Tibial nerve (tissue), 4 donors: ENCODE results near the gene EIF2B2. TPM values are rescaled to one million over a fixed set of nuclear protein-coding genes. Genes with fewer than 3 reads are reported as not detected.

Experiments
- DNase-seq, 2 donors: peaks; one replicate each; pipeline ENCODE4 v3.0.0-alpha.2; 2019; ENCODE audit warnings: low spot score in 2 of 2
- H3K27ac ChIP-seq, 4 donors: fragments of 200-600 bp; sonication (generic) in 3 of 4; one replicate each; pipeline ENCODE4 v1.5.1; 2017 to 2019; ENCODE audit warnings: mild to moderate bottlenecking in 1 of 4
- H3K27me3 ChIP-seq, 2 donors: fragments of 200-600 bp; sonication (generic) in 1 of 2; one replicate each; pipeline versions ENCODE4 v1.5.1 to v1.6.0; 2017 to 2019
- H3K36me3 ChIP-seq, 3 donors: fragments of 200-600 bp; sonication (generic); one replicate each; pipeline ENCODE4 v1.5.1; 2018 to 2019
- H3K4me1 ChIP-seq, 4 donors: fragments of 200-600 bp; sonication (generic) in 3 of 4; one replicate each; pipeline ENCODE4 v1.5.1; 2017 to 2019
- H3K4me3 ChIP-seq, 4 donors: fragments of 200-600 bp; sonication (generic) in 3 of 4; one replicate each; pipeline ENCODE4 v1.5.1; 2017 to 2019; ENCODE audit warnings: mild to moderate bottlenecking in 1 of 4, moderate library complexity in 1 of 4
- H3K9me3 ChIP-seq, 4 donors: fragments of 200-600 bp; sonication (generic) in 3 of 4; one replicate each; pipeline ENCODE4 v1.5.1; 2017 to 2019
- EP300 ChIP-seq, 2 donors: sonication (generic); formaldehyde crosslinking; IDR thresholded peaks; one replicate each; pipeline ENCODE4 v1.6.1; 2017; ENCODE audit warnings: antibody characterized with exemption in 2 of 2, mild to moderate bottlenecking in 1 of 2
- POLR2A ChIP-seq, 2 donors: fragments of 450-650 bp; IDR thresholded peaks; one replicate each; pipeline ENCODE4 v1.6.1; 2017; ENCODE audit warnings: antibody characterized with exemption in 2 of 2, mild to moderate bottlenecking in 2 of 2, moderate library complexity in 2 of 2
- WGBS, 2 donors: methylation state at CpG; one replicate each; pipeline ENCODE4 v1.1.5; 2018; 5-methylcytosine and 5-hydroxymethylcytosine counted together
- total RNA-seq, 4 donors: library from RNA; depleted of rRNA; stranded (reverse); fragments of >200 nt; gene quantifications; one replicate each; pipeline ENCODE4 v1.1.0, GENCODE V29; 2016
- TF ChIP-seq, protein P1 (sequence below), 5 experiments: fragments of 200-600 bp in 3 of 5; fragments of 450-650 bp in 2 of 5; sonication (generic) in 3 of 5; IDR thresholded peaks; one replicate each; pipeline ENCODE4 v1.5.1; 2016 to 2019; ENCODE audit warnings: antibody characterized with exemption in 5 of 5, mild to moderate bottlenecking in 3 of 5, moderate library complexity in 2 of 5

The EIF2B2 gene
- total RNA-seq, 4 donors from 2014 or later = 26.1 to 44.9 (median 36.1) TPM

- H3K4me3 ChIP-seq = no peak overlapping the region
- no peaks in the 10 kb centered on the region for H3K27me3 ChIP-seq
- peaks cover 0 to 9% (median under 1%) of the 10 kb centered on the region in 4 donors for H3K4me1 ChIP-seq
- DNase-seq = no peak
- no peak overlapping the region for H3K27ac ChIP-seq
- 82 to 89% methylated on average over 5 of the region's 5 CpGs for WGBS, 2 donors
- no peaks in the 10 kb centered on the region for H3K9me3 ChIP-seq
- TF ChIP-seq EP300 (IDR thresholded peaks at IDR 0.05) (no peak), POLR2A (IDR thresholded peaks at IDR 0.05) (no peak)
- TF ChIP-seq, protein P1, sequence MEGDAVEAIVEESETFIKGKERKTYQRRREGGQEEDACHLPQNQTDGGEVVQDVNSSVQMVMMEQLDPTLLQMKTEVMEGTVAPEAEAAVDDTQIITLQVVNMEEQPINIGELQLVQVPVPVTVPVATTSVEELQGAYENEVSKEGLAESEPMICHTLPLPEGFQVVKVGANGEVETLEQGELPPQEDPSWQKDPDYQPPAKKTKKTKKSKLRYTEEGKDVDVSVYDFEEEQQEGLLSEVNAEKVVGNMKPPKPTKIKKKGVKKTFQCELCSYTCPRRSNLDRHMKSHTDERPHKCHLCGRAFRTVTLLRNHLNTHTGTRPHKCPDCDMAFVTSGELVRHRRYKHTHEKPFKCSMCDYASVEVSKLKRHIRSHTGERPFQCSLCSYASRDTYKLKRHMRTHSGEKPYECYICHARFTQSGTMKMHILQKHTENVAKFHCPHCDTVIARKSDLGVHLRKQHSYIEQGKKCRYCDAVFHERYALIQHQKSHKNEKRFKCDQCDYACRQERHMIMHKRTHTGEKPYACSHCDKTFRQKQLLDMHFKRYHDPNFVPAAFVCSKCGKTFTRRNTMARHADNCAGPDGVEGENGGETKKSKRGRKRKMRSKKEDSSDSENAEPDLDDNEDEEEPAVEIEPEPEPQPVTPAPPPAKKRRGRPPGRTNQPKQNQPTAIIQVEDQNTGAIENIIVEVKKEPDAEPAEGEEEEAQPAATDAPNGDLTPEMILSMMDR (IDR thresholded peaks at IDR 0.05) = no peak
- no peaks in the 10 kb centered on the region for H3K36me3 ChIP-seq
Measured at GRCh38 chr14:74961238-74961911, 41.3 kb upstream of the EIF2B2 start.

DNA sequence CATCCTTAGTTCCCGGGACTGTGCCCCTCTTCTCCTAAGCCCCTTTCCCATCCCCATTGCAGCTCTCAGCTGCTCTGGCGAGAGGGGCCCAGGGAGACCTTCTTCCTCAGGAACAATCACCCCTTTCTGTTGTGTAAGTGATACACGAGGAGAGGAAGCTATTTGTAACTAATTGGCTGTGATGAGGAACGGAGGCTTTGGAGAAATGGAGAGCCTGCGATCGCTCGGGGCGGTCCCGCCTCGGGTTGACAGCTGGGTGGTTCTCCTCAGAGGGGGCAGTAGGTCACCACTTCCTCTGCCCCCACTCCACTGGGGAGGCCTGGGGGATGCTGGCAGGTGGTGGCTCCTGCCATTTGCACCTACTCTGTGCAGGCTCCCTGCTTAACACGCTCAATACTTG lies 40.7 kb upstream of the EIF2B2 start:
- Histone ChIP-seq H3K4me1 (peaks cover 0 to 7% (median 0%) of the 10 kb centered on the region in 4 donors), H3K9me3 (no peaks in the 10 kb centered on the region), H3K27me3 (no peaks in the 10 kb centered on the region), H3K36me3 (no peaks in the 10 kb centered on the region), H3K27ac (no peak overlapping the region), H3K4me3 (no peak overlapping the region)
- 36 to 39% methylated on average over 11 of the region's 11 CpGs for WGBS, 2 donors
- no peak for DNase-seq
- TF ChIP-seq, protein P1 (IDR thresholded peaks at IDR 0.05) = no peak
- TF ChIP-seq POLR2A (IDR thresholded peaks at IDR 0.05) (no peak), EP300 (IDR thresholded peaks at IDR 0.05) (no peak)

DNA sequence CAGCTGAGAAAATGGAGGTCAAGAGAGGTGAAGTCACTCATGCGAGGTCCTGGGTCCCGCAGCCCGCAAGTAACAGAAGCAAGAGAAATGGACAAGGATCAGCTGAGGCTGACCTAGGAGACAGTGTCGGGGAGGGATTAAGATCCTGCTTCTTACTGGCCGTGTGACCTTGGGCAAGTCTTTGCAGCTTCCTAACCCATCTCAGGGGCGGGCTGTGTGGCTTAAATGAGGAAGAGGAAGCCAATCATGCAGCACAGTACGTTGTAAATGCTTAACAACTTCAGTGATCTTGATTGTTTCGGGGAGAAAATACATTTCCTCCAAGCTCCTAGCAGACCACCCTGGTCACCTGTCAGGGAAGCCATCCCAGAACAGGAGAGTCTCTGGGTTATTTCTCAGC lies 40.2 kb upstream of the EIF2B2 start:
- no peak for DNase-seq
- Histone ChIP-seq H3K9me3 (no peaks in the 10 kb centered on the region), H3K36me3 (no peaks in the 10 kb centered on the region), H3K4me3 (no peak overlapping the region), H3K4me1 (peaks cover 0 to 7% (median 0%) of the 10 kb centered on the region in 4 donors), H3K27me3 (no peaks in the 10 kb centered on the region), H3K27ac (no peak overlapping the region)
- WGBS, 2 donors = 65 to 66% methylated on average over 8 of the region's 8 CpGs
- TF ChIP-seq POLR2A (IDR thresholded peaks at IDR 0.05) = no peak
- no peak for TF ChIP-seq EP300 (IDR thresholded peaks at IDR 0.05)
- TF ChIP-seq, protein P1 (IDR thresholded peaks at IDR 0.05) = no peak

- H3K4me1 ChIP-seq = peaks cover 0 to 7% (median 0%) of the 10 kb centered on the region in 4 donors
- TF ChIP-seq, protein P1 (IDR thresholded peaks at IDR 0.05) = no peak
- no peak for TF ChIP-seq POLR2A (IDR thresholded peaks at IDR 0.05)
- TF ChIP-seq EP300 (IDR thresholded peaks at IDR 0.05) = no peak
- 69 to 73% methylated on average over 9 to 12 of the region's 12 CpGs for WGBS, 2 donors
Measured at GRCh38 chr14:74963178-74963704, 39.5 kb upstream of the EIF2B2 start.

GRCh38 chr14:74963705-74964271 lies 38.9 kb upstream of the EIF2B2 start:
- Histone ChIP-seq H3K4me3 (no peak overlapping the region), H3K27me3 (no peaks in the 10 kb centered on the region), H3K36me3 (no peaks in the 10 kb centered on the region), H3K27ac (no peak overlapping the region), H3K4me1 (peaks cover 0 to 7% (median 0%) of the 10 kb centered on the region in 4 donors), H3K9me3 (no peaks in the 10 kb centered on the region)
- no peak for TF ChIP-seq EP300 (IDR thresholded peaks at IDR 0.05)
- 54 to 64% methylated on average over 9 of the region's 9 CpGs for WGBS, 2 donors
- DNase-seq = no peak

More at GRCh38 chr14:74963178-74963704, 39.5 kb upstream of the EIF2B2 start:
- H3K9me3 ChIP-seq = no peaks in the 10 kb centered on the region
- no peaks in the 10 kb centered on the region for H3K36me3 ChIP-seq
- H3K27ac ChIP-seq = no peak overlapping the region
- DNase-seq = no peak
- H3K4me3 ChIP-seq = no peak overlapping the region
- H3K27me3 ChIP-seq = no peaks in the 10 kb centered on the region
